GM23338 (cell line): Measurements from ENCODE around the gene MMAB. TPM values are rescaled to one million over a fixed set of nuclear protein-coding genes. Genes with fewer than 3 reads are reported as not detected.

ENCODE experiments used
- JUNB ChIP-seq: IDR thresholded peaks from one replicate; pipeline ENCODE4 v1.6.1; 2016; ENCODE audit warnings: antibody characterized with exemption; ENCODE audit not compliant: unreplicated experiment
- STAT1 ChIP-seq: IDR thresholded peaks from one replicate; pipeline ENCODE4 v1.6.1; 2016; ENCODE audit warnings: antibody characterized with exemption; ENCODE audit not compliant: unreplicated experiment
- polyA plus RNA-seq: library from polyadenylated mRNA; unstranded; fragments of >200 nt; fragmentation: Nextera tagmentation; extraction: Ambion mirVana; gene quantifications from 2 replicates; pipeline ENCODE4 v1.2.1, GENCODE V29; 2016
- total RNA-seq: library from RNA; depleted of rRNA; stranded (reverse); fragments of >200 nt; shearing (Covaris generic); gene quantifications from 2 replicates; pipeline ENCODE4 v1.2.3, GENCODE V29; 2014
- TF ChIP-seq, protein P1 (sequence below): IDR thresholded peaks from one replicate; pipeline ENCODE4 v1.6.1; 2018; ENCODE audit warnings: antibody characterized with exemption; ENCODE audit not compliant: unreplicated experiment
- TF ChIP-seq, protein P2 (sequence below): fragments of 250-450 bp; sonication (Bioruptor Pico); IDR thresholded peaks from 2 replicates; pipeline ENCODE4 v1.5.0; 2020; ENCODE audit warnings: mild to moderate bottlenecking, moderate library complexity

MMAB gene
- total and polyA plus RNA-seq, 2 experiments from 2014 or later = 24.7 to 38.5 TPM

DNA sequence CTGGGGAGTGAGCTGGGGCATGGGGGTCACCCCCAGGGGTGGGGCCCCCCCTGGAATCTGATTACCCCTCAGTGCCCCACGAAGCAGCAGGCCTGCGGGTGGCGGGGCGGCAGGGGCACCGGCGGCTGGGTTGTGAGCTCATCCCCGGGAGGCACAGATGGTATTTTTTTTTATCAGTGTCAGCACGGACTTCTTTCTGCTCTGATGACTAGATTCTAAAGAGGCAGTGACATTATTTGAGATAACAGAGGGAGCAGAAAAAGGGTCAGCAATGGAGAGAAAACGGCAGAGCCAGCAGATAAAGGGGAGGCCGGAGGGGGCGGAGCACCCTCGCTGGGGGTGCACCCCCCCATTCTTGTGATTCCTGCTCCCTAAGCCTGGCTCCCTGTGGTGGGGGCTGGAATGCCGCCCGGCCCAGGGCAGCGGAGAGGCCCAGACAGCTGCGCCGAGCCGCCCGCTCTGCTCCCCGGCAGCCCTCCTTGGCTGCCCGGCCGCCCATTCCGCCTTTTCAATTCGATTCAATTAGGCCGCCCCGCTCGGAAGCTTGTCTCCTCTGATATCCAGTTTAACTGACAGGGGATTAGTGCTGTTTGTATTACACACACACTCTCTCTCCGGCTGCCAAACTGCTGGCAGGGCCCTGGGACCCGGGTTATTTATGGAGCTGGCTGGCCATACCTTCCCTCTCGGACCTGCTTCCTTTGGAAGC, 33.2 kb upstream of the MMAB start (continued):
- TF ChIP-seq, protein P1, sequence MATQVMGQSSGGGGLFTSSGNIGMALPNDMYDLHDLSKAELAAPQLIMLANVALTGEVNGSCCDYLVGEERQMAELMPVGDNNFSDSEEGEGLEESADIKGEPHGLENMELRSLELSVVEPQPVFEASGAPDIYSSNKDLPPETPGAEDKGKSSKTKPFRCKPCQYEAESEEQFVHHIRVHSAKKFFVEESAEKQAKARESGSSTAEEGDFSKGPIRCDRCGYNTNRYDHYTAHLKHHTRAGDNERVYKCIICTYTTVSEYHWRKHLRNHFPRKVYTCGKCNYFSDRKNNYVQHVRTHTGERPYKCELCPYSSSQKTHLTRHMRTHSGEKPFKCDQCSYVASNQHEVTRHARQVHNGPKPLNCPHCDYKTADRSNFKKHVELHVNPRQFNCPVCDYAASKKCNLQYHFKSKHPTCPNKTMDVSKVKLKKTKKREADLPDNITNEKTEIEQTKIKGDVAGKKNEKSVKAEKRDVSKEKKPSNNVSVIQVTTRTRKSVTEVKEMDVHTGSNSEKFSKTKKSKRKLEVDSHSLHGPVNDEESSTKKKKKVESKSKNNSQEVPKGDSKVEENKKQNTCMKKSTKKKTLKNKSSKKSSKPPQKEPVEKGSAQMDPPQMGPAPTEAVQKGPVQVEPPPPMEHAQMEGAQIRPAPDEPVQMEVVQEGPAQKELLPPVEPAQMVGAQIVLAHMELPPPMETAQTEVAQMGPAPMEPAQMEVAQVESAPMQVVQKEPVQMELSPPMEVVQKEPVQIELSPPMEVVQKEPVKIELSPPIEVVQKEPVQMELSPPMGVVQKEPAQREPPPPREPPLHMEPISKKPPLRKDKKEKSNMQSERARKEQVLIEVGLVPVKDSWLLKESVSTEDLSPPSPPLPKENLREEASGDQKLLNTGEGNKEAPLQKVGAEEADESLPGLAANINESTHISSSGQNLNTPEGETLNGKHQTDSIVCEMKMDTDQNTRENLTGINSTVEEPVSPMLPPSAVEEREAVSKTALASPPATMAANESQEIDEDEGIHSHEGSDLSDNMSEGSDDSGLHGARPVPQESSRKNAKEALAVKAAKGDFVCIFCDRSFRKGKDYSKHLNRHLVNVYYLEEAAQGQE = no peak
- TF ChIP-seq, protein P2, sequence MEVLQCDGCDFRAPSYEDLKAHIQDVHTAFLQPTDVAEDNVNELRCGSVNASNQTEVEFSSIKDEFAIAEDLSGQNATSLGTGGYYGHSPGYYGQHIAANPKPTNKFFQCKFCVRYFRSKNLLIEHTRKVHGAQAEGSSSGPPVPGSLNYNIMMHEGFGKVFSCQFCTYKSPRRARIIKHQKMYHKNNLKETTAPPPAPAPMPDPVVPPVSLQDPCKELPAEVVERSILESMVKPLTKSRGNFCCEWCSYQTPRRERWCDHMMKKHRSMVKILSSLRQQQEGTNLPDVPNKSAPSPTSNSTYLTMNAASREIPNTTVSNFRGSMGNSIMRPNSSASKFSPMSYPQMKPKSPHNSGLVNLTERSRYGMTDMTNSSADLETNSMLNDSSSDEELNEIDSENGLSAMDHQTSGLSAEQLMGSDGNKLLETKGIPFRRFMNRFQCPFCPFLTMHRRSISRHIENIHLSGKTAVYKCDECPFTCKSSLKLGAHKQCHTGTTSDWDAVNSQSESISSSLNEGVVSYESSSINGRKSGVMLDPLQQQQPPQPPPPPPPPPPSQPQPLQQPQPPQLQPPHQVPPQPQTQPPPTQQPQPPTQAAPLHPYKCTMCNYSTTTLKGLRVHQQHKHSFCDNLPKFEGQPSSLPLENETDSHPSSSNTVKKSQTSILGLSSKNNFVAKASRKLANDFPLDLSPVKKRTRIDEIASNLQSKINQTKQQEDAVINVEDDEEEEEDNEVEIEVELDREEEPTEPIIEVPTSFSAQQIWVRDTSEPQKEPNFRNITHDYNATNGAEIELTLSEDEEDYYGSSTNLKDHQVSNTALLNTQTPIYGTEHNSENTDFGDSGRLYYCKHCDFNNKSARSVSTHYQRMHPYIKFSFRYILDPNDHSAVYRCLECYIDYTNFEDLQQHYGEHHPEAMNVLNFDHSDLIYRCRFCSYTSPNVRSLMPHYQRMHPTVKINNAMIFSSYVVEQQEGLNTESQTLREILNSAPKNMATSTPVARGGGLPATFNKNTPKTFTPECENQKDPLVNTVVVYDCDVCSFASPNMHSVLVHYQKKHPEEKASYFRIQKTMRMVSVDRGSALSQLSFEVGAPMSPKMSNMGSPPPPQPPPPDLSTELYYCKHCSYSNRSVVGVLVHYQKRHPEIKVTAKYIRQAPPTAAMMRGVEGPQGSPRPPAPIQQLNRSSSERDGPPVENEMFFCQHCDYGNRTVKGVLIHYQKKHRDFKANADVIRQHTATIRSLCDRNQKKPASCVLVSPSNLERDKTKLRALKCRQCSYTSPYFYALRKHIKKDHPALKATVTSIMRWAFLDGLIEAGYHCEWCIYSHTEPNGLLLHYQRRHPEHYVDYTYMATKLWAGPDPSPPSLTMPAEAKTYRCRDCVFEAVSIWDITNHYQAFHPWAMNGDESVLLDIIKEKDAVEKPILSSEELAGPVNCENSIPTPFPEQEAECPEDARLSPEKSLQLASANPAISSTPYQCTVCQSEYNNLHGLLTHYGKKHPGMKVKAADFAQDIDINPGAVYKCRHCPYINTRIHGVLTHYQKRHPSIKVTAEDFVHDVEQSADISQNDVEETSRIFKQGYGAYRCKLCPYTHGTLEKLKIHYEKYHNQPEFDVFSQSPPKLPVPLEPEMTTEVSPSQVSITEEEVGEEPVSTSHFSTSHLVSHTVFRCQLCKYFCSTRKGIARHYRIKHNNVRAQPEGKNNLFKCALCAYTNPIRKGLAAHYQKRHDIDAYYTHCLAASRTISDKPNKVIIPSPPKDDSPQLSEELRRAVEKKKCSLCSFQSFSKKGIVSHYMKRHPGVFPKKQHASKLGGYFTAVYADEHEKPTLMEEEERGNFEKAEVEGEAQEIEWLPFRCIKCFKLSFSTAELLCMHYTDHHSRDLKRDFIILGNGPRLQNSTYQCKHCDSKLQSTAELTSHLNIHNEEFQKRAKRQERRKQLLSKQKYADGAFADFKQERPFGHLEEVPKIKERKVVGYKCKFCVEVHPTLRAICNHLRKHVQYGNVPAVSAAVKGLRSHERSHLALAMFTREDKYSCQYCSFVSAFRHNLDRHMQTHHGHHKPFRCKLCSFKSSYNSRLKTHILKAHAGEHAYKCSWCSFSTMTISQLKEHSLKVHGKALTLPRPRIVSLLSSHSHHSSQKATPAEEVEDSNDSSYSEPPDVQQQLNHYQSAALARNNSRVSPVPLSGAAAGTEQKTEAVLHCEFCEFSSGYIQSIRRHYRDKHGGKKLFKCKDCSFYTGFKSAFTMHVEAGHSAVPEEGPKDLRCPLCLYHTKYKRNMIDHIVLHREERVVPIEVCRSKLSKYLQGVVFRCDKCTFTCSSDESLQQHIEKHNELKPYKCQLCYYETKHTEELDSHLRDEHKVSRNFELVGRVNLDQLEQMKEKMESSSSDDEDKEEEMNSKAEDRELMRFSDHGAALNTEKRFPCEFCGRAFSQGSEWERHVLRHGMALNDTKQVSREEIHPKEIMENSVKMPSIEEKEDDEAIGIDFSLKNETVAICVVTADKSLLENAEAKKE (CRISPR knock-in tag) = no peak
- TF ChIP-seq STAT1 (no peak), JUNB (no peak)
